NCI-H146 (cell line): ENCODE measurements around the gene NAA16.
"Not testable (repeated sequence)": the region's sequence is repeated elsewhere in the genome, so short reads cannot be mapped to it uniquely, and the experiment has no call there.

ENCODE experiments used
- DNase-seq: peaks from one replicate; lab custom pipeline; 2025; lab: John Stamatoyannopoulos, UW

The NAA16 gene

GRCh38 chr13:41356385-41356648 is 45.2 kb downstream of the NAA16 start:
- DNase-seq: not testable (repeated sequence)

GRCh38 chr13:41356786-41357185 is 45.7 kb downstream of the NAA16 start:
- no peak for DNase-seq

- DNase-seq: no peak
Observed at GRCh38 chr13:41361491-41361890, 50.4 kb downstream of the NAA16 start.

- DNase-seq: no peak
Observed at GRCh38 chr13:41364043-41364442, 53.0 kb downstream of the NAA16 start.

GRCh38 chr13:41365631-41366030 is 54.6 kb downstream of the NAA16 start:
- DNase-seq: no peak

- no peak for DNase-seq
Observed at GRCh38 chr13:41370736-41371135, 59.7 kb downstream of the NAA16 start.

GRCh38 chr13:41377446-41377845 is 66.4 kb downstream of the NAA16 start:
- DNase-seq: no peak

GRCh38 chr13:41382431-41382830 is 71.4 kb downstream of the NAA16 start:
- no peak for DNase-seq

GRCh38 chr13:41383386-41383785 is 72.3 kb downstream of the NAA16 start:
- DNase-seq: no peak

- DNase-seq: no peak
Observed at GRCh38 chr13:41384749-41385503, 73.9 kb downstream of the NAA16 start.

GRCh38 chr13:41386211-41386610 is 75.1 kb downstream of the NAA16 start:
- DNase-seq: no peak

GRCh38 chr13:41387576-41387975 is 76.5 kb downstream of the NAA16 start:
- DNase-seq: no peak

- DNase-seq: no peak
Observed at GRCh38 chr13:41388143-41388881, 77.2 kb downstream of the NAA16 start.

- no peak for DNase-seq
Observed at GRCh38 chr13:41389580-41389979, 78.5 kb downstream of the NAA16 start.

GRCh38 chr13:41394166-41394565 is 83.1 kb downstream of the NAA16 start:
- no peak for DNase-seq

- no peak for DNase-seq
Observed at GRCh38 chr13:41398494-41399170, 87.6 kb downstream of the NAA16 start.

GRCh38 chr13:41401366-41401765 is 90.3 kb downstream of the NAA16 start:
- DNase-seq: peak; percentile 16

GRCh38 chr13:41402691-41403511 is 91.8 kb downstream of the NAA16 start:
- no peak for DNase-seq

- DNase-seq: no peak
Observed at GRCh38 chr13:41403983-41404382, 92.9 kb downstream of the NAA16 start.

GRCh38 chr13:41405367-41405766 is 94.3 kb downstream of the NAA16 start:
- DNase-seq: no peak

- no peak for DNase-seq
Observed at GRCh38 chr13:41407380-41407779, 96.3 kb downstream of the NAA16 start.

- no peak for DNase-seq
Observed at GRCh38 chr13:41408121-41408520, 97.1 kb downstream of the NAA16 start.
